GM12878 (cell line): ENCODE data around the gene FMC1.

ENCODE experiments used
- ESRRA ChIP-seq: IDR thresholded peaks from 2 replicates; pipeline ENCODE4 v1.6.1; 2012; ENCODE audit warnings: mild to moderate bottlenecking, low read length, improper control_type of control experiment
- EZH2 ChIP-seq: IDR thresholded peaks from 2 replicates; pipeline ENCODE4 v1.6.1; 2012; ENCODE audit warnings: low read depth, mild to moderate bottlenecking, control low read depth, inconsistent platforms, low read length, borderline replicate concordance; ENCODE audit not compliant: control insufficient read depth
- POLR2A ChIP-seq: IDR thresholded peaks from 2 replicates; pipeline ENCODE4 v1.6.1; 2011; ENCODE audit warnings: low read depth, mild to moderate bottlenecking, low read length
- POU2F2 ChIP-seq: IDR thresholded peaks from 3 replicates; pipeline ENCODE4 v1.6.1; 2011; ENCODE audit warnings: low read depth, mild to moderate bottlenecking, low read length, borderline replicate concordance

GRCh38 chr7:139393621-139394211 is 52.6 kb downstream of the FMC1 start:
- TF ChIP-seq POU2F2 (no peak), EZH2 (no peak), ESRRA (no peak), POLR2A (no peak)
